Measurements from ENCODE around the gene MAN1A1. TPM values are rescaled to one million over a fixed set of nuclear protein-coding genes. Genes with fewer than 3 reads are reported as not detected.
"Not testable (repeated sequence)": the region's sequence is repeated elsewhere in the genome, so short reads cannot be mapped to it uniquely, and the experiment has no call there.

The MAN1A1 gene
- total and polyA plus RNA-seq, 2 of the 4 experiments (the other 2 are of a cell fraction): 5.9 to 6.4 TPM

DNA sequence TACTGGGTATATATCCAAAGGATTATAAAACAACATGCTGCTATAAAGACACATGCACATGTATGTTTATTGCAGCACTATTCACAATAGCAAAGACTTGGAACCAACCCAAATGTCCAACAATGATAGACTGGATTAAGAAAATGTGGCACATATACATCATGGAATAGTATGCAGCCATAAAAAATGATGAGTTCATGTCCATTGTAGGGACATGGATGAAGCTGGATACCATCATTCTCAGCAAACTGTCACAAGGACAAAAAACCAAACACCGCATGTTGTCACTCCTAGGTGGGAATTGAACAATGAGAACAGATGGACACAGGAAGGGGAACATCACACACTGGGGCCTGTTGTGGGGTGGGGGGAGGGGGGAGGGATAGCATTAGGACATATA, 27.5 kb upstream of the MAN1A1 start:
- H3K79me1 ChIP-seq (ENCODE audit: low read depth in 1 of 2, low read length in 2 of 2); H2AFZ ChIP-seq (replicated peaks; ENCODE audit: low read length, poor library complexity); H3K4me2 ChIP-seq (ENCODE audit: low read depth, low read length); H3K56ac ChIP-seq (ENCODE audit: extremely low read depth, insufficient read depth, low read length); CTCF ChIA-PET; dilution Hi-C loops (cut with HindIII; ENCODE audit: low sequenced_read_pairs, unreplicated experiment); H3K27ac ChIP-seq (ENCODE audit: insufficient read depth, low read length); H2AK9ac ChIP-seq (replicated peaks; ENCODE audit: low read depth, low read length, poor library complexity); H4K91ac ChIP-seq (ENCODE audit: insufficient read depth, low read depth, low read length); H3K4ac ChIP-seq (ENCODE audit: low read depth, low read length); DNase-seq; H3K18ac ChIP-seq (ENCODE audit: low read depth, low read length); H4K8ac ChIP-seq (ENCODE audit: low read depth in 2 of 2, low read length in 2 of 2); POLR2A ChIA-PET (ENCODE audit: unreplicated experiment); H2BK120ac ChIP-seq (ENCODE audit: low read depth, low read length); H3K9ac ChIP-seq (ENCODE audit: low read depth, low read length); H3K23ac ChIP-seq (ENCODE audit: low read depth, low read length); H3K9me1 ChIP-seq (ENCODE audit: insufficient read depth, low read length); H3K14ac ChIP-seq (replicated peaks; ENCODE audit: low read depth, low read length); H3K4me1 ChIP-seq (ENCODE audit: control insufficient read depth, insufficient read depth, low read length); H4K20me1 ChIP-seq (ENCODE audit: insufficient read depth, low read length); H4K5ac ChIP-seq (ENCODE audit: low read depth, low read length); intact Hi-C loops (cut with micrococcal nuclease); ATAC-seq (ENCODE audit: low read depth); H3K9me3 ChIP-seq (ENCODE audit: control insufficient read depth, insufficient read depth, low read length); H2BK15ac ChIP-seq (ENCODE audit: low read depth, low read length); H3K4me3 ChIP-seq (ENCODE audit: insufficient read depth, low read depth, low read length); H3K36me3 ChIP-seq (ENCODE audit: control insufficient read depth, insufficient read depth, low read length); in situ Hi-C loops (cut with MboI; ENCODE audit: low sequenced_read_pairs); H2AK5ac ChIP-seq (ENCODE audit: low read depth, low read length); H3K27me3 ChIP-seq (ENCODE audit: control insufficient read depth, insufficient read depth, low read length); BruUV-seq (replicated peaks); H2BK20ac ChIP-seq (ENCODE audit: low read depth, low read length); H2BK5ac ChIP-seq (ENCODE audit: low read depth, low read length, poor library complexity, severe bottlenecking): not testable (repeated sequence)
- no CpG with 5 or more reads among the region's 1 CpG for whole genome bisulfite sequencing, 2 experiments (ENCODE audit: extremely low coverage in 2 of 2, insufficient read length in 1 of 2)
